Neural cell (in vitro differentiated cells): ENCODE measurements around the gene HEY2. TPM values are rescaled to one million over a fixed set of nuclear protein-coding genes. Genes with fewer than 3 reads are reported as not detected.

Experiments used
- H2AFZ ChIP-seq: fragments of 200-600, 300-800 bp; sonication (generic), shearing (Covaris generic); 2 replicates; pipeline ENCODE4 v1.6.0; 2014; ENCODE audit warnings: low read depth, mild to moderate bottlenecking, antibody characterized with exemption, low read length, moderate library complexity
- H3F3A ChIP-seq: fragments of 200-600 bp; shearing (Covaris generic); 2 replicates; pipeline ENCODE4 v1.6.1; 2016; ENCODE audit warnings: mild to moderate bottlenecking, moderate library complexity, mixed read lengths, antibody characterized with exemption, low read length; ENCODE audit not compliant: insufficient read depth, poor library complexity, severe bottlenecking
- H3K27ac ChIP-seq: fragments of 200-600, 300-800 bp; sonication (generic), shearing (Covaris generic); 2 replicates; pipeline ENCODE4 v1.5.1; 2014; ENCODE audit warnings: mild to moderate bottlenecking, low read length, moderate library complexity
- H3K27me3 ChIP-seq: fragments of 300-800, 200-600 bp; sonication (generic), shearing (Covaris generic); 2 replicates; pipeline ENCODE4 v1.6.0; 2014; ENCODE audit warnings: mild to moderate bottlenecking, low read depth, low read length, moderate library complexity; ENCODE audit not compliant: insufficient read depth
- H3K36me3 ChIP-seq: fragments of 300-800, 200-600 bp; sonication (generic), shearing (Covaris generic); 2 replicates; pipeline ENCODE4 v1.5.1; 2014; ENCODE audit warnings: mild to moderate bottlenecking, antibody characterized with exemption, low read length, moderate library complexity; ENCODE audit not compliant: insufficient read depth
- H3K4me2 ChIP-seq: fragments of 300-800, 200-600 bp; sonication (generic), shearing (Covaris generic); 2 replicates; pipeline ENCODE4 v1.6.0; 2014; ENCODE audit warnings: mild to moderate bottlenecking, low read length
- H3K4me3 ChIP-seq: fragments of 300-800, 200-600 bp; sonication (generic), shearing (Covaris generic); 2 replicates; pipeline ENCODE4 v1.5.1; 2014; ENCODE audit warnings: mild to moderate bottlenecking, low read length, moderate library complexity
- H3K79me2 ChIP-seq: fragments of 200-600 bp; shearing (Covaris generic); replicated peaks from 2 replicates; pipeline ENCODE4 v1.6.0; 2014; ENCODE audit warnings: mild to moderate bottlenecking, low read length, moderate library complexity; ENCODE audit not compliant: insufficient read depth
- H3K9ac ChIP-seq: fragments of 300-800, 200-600 bp; sonication (generic), shearing (Covaris generic); 2 replicates; pipeline ENCODE4 v1.6.1; 2016; ENCODE audit warnings: mild to moderate bottlenecking, low read length, mixed read lengths
- H3K9me2 ChIP-seq: fragments of 200-600 bp; shearing (Covaris generic); 2 replicates; pipeline ENCODE4 v1.6.1; 2016; ENCODE audit warnings: mild to moderate bottlenecking, low read length, mixed read lengths; ENCODE audit not compliant: insufficient read depth
- H3K9me3 ChIP-seq: fragments of 200-600, 300-800 bp; sonication (generic), shearing (Covaris generic); 2 replicates; pipeline ENCODE4 v1.6.1; 2016; ENCODE audit warnings: mild to moderate bottlenecking, mixed run types, low read length, moderate library complexity, mixed read lengths
- H4K20me1 ChIP-seq: fragments of 200-600 bp; shearing (Covaris generic); 2 replicates; pipeline ENCODE4 v1.6.1; 2016; ENCODE audit warnings: mild to moderate bottlenecking, mixed run types; ENCODE audit not compliant: insufficient read depth
- CTCF ChIP-seq: fragments of 450-650 bp; IDR thresholded peaks from 2 replicates; pipeline ENCODE4 v1.5.1; 2014; ENCODE audit warnings: antibody characterized with exemption, mild to moderate bottlenecking, moderate library complexity; ENCODE audit not compliant: poor library complexity, severe bottlenecking
- EP300 ChIP-seq: fragments of 450-650 bp; conservative IDR thresholded peaks from 2 replicates; pipeline ENCODE4 v1.6.1; 2014; ENCODE audit warnings: antibody characterized with exemption, mild to moderate bottlenecking, moderate library complexity; ENCODE audit not compliant: poor library complexity, severe bottlenecking
- EZH2 ChIP-seq: fragments of 200-600, 300-800 bp; shearing (Covaris generic), sonication (generic); IDR thresholded peaks from 2 replicates; pipeline ENCODE4 v1.6.1; 2014; ENCODE audit warnings: antibody characterized with exemption, low read length, borderline replicate concordance, mild to moderate bottlenecking; ENCODE audit not compliant: insufficient read depth, poor library complexity, severe bottlenecking
- MXI1 ChIP-seq: fragments of 450-650 bp; conservative IDR thresholded peaks from 2 replicates; pipeline ENCODE4 v1.6.1; 2014; ENCODE audit warnings: antibody characterized with exemption, mild to moderate bottlenecking; ENCODE audit not compliant: poor library complexity, severe bottlenecking
- POLR2AphosphoS5 ChIP-seq: IDR thresholded peaks from 2 replicates; pipeline ENCODE4 v1.6.1; 2012
- RAD21 ChIP-seq: fragments of 450-650 bp; conservative IDR thresholded peaks from 2 replicates; pipeline ENCODE4 v1.6.1; 2014; ENCODE audit warnings: antibody characterized with exemption, mild to moderate bottlenecking, moderate library complexity
- REST ChIP-seq: IDR thresholded peaks from 2 replicates; pipeline ENCODE4 v1.6.1; 2012; ENCODE audit warnings: borderline replicate concordance
- SMC3 ChIP-seq: fragments of 450-650 bp; conservative IDR thresholded peaks from 2 replicates; pipeline ENCODE4 v1.6.1; 2014; ENCODE audit warnings: antibody characterized with exemption, mild to moderate bottlenecking, moderate library complexity; ENCODE audit not compliant: poor library complexity
- TAF1 ChIP-seq: IDR thresholded peaks from 2 replicates; pipeline ENCODE4 v1.6.1; 2012; ENCODE audit warnings: low read depth
- polyA plus RNA-seq: library from polyadenylated mRNA; depleted of rRNA; stranded (reverse); fragments of >200 nt; gene quantifications from 2 replicates; pipeline ENCODE4 v1.2.3, GENCODE V29; 2014

Gene HEY2
- polyA plus RNA-seq, 1 donor from 2014 or later, result 0.20 TPM

- Histone ChIP-seq H3K9ac (no peak overlapping the region), H4K20me1 (no peaks in the 10 kb centered on the region), H3K36me3 (no peaks in the 10 kb centered on the region), H3K4me2 (no peak overlapping the region), H3K27ac (no peak overlapping the region), H3F3A (no peaks in the 10 kb centered on the region), H3K9me3 (no peaks in the 10 kb centered on the region), H3K27me3 (peaks cover 38% of the 10 kb centered on the region), H3K4me3 (no peak overlapping the region), H2AFZ (no peak overlapping the region), H3K79me2 (no peaks in the 10 kb centered on the region), H3K9me2 (no peaks in the 10 kb centered on the region)
- TF ChIP-seq MXI1 (no peak), EP300 (no peak), RAD21 (peak; percentile 5), POLR2AphosphoS5 (no peak), EZH2 (no peak), SMC3 (peak; percentile 12)
Measured at GRCh38 chr6:125753937-125754259, 4.5 kb downstream of the HEY2 start.

- Histone ChIP-seq H3K4me3 (no peak overlapping the region), H3K9ac (no peak overlapping the region), H3K27me3 (peaks cover 33% of the 10 kb centered on the region), H3K9me2 (no peaks in the 10 kb centered on the region), H4K20me1 (no peaks in the 10 kb centered on the region), H3K4me2 (no peak overlapping the region), H3K36me3 (no peaks in the 10 kb centered on the region), H2AFZ (no peak overlapping the region), H3K27ac (no peak overlapping the region), H3K9me3 (no peaks in the 10 kb centered on the region), H3K79me2 (no peaks in the 10 kb centered on the region), H3F3A (no peaks in the 10 kb centered on the region)
- TF ChIP-seq SMC3, result no peak
- TF ChIP-seq REST, result no peak
- no peak for TF ChIP-seq MXI1
- no peak for TF ChIP-seq POLR2AphosphoS5
- no peak for TF ChIP-seq RAD21
- TF ChIP-seq TAF1, result no peak
- TF ChIP-seq EP300, result no peak
- no peak for TF ChIP-seq CTCF
- no peak for TF ChIP-seq EZH2
Measured at GRCh38 chr6:125754566-125754965, 5.1 kb downstream of the HEY2 start.
